HL-60/S4 treated with phorbol 12-myristate 13-acetate at 8.2 ng/mL for 4 days and 3 days (cell line): ENCODE measurements around the gene GSTM5.
"Not testable (repeated sequence)": the region's sequence is repeated elsewhere in the genome, so short reads cannot be mapped to it uniquely, and the experiment has no call there.

ENCODE experiments used
- in situ Hi-C: fragments of 300-500 bp; cut with MboI; formaldehyde crosslinking; loops from 2 replicates; pipeline ENCODE4 v1.15.0; 2022; ENCODE audit warnings: low sequenced_read_pairs

The GSTM5 gene

DNA sequence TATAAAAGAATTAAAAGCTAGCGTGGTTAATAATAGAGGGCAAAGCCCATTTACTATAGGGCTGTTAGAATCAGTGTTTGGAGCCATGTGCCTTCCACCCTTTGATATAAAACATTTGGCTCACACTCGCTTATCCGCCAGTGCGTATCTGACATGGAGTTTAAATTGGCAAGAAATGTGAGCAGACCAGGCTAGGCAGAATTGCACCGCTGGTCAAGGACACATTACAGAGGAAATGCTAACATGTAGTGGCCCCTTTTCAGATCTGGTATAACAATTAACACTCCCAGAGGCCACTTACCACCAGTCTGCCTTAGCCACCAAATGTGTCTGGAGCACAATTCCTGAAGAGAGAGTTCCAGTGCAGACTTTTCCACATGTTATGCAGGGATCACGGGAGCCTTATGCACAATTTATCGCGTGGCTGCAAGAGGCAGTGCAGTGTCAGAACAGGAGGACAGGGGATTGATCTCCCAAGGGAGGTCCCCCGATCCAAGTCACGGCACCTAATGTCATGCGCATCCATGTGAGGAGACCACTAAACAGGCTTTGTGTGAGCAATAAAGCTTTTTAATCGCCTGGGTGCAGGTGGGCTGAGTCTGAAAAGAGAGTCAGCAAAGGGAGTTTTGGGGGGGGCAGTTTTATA lies 14.8 kb downstream of the GSTM5 start:
- in situ Hi-C loops: no loop called here

DNA sequence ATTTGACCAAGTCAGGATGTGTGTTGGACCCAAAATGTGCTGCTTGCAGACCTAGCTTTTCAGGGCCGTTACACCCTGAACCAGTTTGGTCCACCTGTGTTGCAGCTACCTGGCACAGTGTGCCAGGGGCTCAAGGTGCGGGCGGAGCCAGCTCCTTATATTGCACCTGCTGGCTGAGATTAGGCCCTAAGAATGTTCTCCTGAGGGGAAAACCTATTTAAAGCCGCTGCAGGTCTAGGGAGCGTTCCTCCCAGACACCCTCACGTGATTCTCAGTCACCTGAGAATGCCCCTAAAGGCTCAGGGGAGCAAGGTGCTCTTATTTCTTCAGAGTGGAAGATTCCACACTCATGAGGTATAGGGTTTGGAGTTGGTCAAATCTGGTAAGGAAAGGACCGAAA lies 16.8 kb downstream of the GSTM5 start:
- in situ Hi-C loops: no loop called here

- in situ Hi-C loops: no loop called here
These were observed 18.6 kb downstream of the GSTM5 start for GRCh38 chr1:109730666-109731065.

GRCh38 chr1:109732390-109732881 lies 20.4 kb downstream of the GSTM5 start:
- in situ Hi-C loops: no loop called here

DNA sequence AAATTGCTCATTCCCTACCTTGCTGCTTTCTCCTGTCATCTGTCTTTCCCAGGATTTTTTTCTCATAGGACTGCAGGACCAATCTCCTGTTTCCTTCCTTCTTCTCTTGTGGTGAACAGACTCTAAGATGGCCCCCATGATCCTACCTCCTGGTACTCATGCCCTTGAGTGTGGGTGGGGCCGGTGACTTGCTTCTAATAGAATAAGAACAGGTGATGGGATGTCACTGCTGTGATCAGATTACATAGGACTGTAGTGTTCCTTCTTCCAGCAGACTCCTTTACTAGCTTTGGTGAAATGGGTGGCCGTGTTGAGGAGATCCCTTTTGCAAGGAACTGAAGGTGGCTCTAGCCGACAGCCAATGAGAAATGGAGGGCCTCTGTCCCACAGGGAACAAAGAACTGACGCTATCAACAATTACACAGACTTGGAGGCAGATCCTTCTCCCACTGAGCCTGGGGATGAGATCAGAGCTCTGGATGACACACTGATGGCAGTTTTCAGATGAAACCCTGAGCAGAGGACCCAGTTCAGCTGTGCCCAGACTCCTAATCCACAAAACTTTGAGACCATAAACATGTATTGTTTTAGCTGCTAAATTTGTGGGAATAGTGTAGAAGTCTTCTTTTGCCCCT lies 21.3 kb downstream of the GSTM5 start:
- in situ Hi-C loops: no loop called here

DNA sequence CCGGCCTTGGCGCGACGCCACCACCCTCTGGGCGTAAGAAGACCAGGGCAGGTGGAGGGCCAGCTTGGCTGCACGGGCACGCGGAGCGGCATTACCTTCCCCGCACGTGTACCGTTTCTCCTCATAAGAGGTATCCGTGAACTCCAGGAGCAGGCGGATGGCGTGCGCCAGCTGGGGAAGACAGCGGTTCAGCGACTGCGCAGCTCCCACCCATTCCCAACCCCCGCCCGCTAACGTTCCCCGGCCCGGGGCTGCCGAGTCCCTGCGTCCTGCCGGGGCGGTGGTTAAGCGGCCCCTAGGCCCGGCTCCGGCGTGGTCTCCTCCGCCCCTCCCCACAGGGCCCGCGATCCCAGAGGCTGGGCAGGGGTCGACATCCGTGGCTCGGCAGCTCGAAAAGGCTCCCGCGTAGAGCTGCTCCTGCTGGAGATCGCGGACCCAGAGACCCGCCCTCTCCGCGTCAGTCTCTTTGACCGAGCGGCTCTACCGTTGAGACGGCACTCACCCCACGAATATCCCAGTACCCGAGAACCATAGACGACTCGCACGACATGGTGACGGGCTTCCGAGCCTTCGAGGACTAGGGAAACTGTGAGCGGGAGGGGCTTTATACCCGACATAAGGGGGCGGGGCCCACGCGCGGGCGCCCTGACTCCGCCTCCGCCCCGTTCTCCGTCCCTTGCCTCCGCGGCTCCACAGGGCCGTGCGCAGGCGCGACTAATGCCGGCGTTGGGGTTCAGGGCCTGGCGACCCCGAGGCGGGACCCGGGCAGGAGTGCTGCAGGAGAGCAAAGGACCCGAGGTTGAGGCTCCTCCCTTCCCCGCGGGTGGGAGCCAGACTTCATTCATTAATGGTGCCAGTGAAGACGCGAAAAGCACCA lies 27.9 kb downstream of the GSTM5 start:
- in situ Hi-C loops: no loop called here

DNA sequence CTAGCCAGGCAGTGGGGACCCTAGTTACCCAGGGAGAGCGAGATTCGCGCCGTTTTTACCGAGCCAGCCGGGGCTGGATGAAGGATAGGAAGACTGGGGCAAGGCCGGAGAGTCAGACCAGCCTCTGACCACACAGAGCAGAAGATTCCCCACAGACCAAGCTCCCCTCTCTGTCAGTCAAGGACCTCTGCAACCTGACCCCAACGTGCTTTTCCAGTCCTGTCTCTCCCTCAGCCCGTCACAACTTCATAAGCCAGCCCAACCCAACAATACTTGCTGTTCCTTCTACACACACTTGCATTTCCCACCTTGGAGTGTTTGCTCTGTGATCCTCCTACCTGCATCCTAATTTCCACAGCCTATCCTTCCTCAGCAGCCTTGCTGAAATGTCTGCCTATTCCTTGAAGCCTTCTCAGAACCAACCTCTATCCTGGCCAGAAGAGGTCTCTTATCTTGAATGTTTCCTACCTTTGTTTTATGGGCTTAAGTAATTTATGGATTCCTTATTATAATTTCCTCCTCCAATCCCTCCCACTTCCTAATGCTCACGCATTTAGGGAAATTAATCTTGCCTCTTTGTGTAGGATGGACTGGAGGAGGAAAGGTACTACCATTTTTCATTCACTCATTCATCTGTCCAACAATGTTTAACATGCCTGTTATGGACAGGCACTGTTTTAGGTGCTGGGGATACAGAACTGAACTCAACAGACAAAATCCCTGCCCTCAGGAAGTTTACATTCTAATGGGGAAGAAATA lies 28.7 kb downstream of the GSTM5 start, which contains the start of gene GSTM3:
Gene GSTM3 (minus strand): TSS at position 424 of the 759 bp plus-strand sequence. CDS start 751 bp downstream, outside the sequence.
- in situ Hi-C loops: no loop called here

GRCh38 chr1:109748311-109748710 lies 36.3 kb downstream of the GSTM5 start:
- in situ Hi-C loops: not testable (repeated sequence)

- in situ Hi-C loops: no loop called here
These were observed 37.2 kb downstream of the GSTM5 start for GRCh38 chr1:109749221-109749620.

- in situ Hi-C loops: no loop called here
These were observed 38.3 kb downstream of the GSTM5 start for GRCh38 chr1:109750241-109750882.

GRCh38 chr1:109750920-109751319 lies 38.9 kb downstream of the GSTM5 start:
- in situ Hi-C loops: no loop called here

DNA sequence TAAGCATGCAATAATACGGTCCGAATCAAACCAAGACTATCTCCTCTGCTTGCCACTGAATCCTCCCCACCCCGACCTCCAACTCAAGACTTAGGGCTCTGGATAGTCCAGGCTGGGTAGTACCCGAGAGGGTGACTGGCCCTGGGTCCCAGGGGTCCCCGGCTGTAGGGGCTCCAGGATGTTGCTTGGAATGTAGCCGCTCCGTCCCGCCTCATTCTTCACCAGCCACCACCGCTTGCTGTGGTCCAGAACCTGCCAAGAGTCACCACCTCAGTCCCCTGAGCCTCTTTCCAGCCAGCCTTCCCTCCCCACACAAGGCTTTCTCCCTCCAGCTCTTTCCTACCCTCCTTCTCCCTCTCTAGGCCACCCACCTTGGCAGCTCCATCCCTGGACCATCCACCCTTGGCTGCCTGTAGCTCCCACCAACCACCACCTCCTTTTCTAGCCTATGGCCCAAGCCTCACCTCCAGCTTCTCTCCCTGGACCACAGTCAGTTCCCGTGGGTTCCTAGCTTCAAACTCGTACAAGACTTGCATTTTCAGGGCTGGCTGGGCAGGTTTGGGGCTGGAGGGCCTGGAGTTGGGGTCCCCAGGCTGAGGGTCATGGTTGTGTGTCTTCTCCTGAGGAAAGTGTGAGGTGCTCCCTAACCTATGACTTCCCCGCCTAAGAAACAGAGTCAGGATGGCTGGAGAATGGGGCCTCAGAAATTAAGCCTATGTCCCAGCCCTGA lies 39.6 kb downstream of the GSTM5 start:
- in situ Hi-C loops: no loop called here

GRCh38 chr1:109754738-109755137 lies 42.7 kb downstream of the GSTM5 start:
- in situ Hi-C loops: no loop called here

DNA sequence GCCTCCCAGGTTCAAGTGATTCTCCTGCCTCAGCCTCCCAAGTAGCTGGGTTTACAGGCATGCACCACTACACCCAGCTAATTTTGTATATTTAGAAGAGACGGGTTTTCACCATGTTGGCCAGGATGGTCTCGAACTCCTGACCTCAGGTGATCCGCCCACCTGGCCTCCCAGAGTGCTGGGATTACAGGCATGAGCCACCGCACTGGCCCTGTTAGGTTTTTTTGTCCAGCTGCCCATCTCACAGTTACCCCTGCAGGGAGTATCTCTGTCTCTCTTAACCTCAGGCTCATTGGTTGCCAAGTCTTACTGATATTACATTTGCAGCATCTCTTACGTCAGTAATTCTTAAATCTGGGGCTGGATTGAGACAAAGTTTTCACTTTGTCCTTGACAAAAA lies 44.3 kb downstream of the GSTM5 start:
- in situ Hi-C loops: not testable (repeated sequence)

GRCh38 chr1:109756848-109757521 lies 44.9 kb downstream of the GSTM5 start:
- in situ Hi-C loops: no loop called here

- in situ Hi-C loops: no loop called here
These were observed 46.1 kb downstream of the GSTM5 start for GRCh38 chr1:109757936-109758786.

- in situ Hi-C loops: no loop called here
These were observed 47.7 kb downstream of the GSTM5 start for GRCh38 chr1:109759513-109760334.
